Keratinocyte (primary cell): ENCODE measurements around the gene IFITM5. TPM values are rescaled to one million over a fixed set of nuclear protein-coding genes. Genes with fewer than 3 reads are reported as not detected.
"Not testable (repeated sequence)": the region's sequence is repeated elsewhere in the genome, so short reads cannot be mapped to it uniquely, and the experiment has no call there.

Experiments
- DNase-seq: peaks from one replicate; pipeline ENCODE4 v3.0.0-alpha.2; 2011; ENCODE audit warnings: low read depth, missing footprints, low spot score
- FAIRE-seq: peaks from 2 replicates; lab custom pipeline; 2011; peaks lifted over from hg19 to GRCh38; lab: Jason Lieb, UNC
- H2AFZ ChIP-seq: 2 replicates; pipeline ENCODE4 v1.6.0; 2012; ENCODE audit warnings: low read length, control low read depth, inconsistent platforms; ENCODE audit not compliant: control insufficient read depth
- H3K27ac ChIP-seq: 2 replicates; pipeline ENCODE4 v1.5.1; 2011; ENCODE audit warnings: low read length; ENCODE audit not compliant: control insufficient read depth, insufficient read depth
- H3K27me3 ChIP-seq: 3 replicates; pipeline ENCODE4 v1.6.0; 2011; ENCODE audit warnings: low read length; ENCODE audit not compliant: control insufficient read depth, insufficient read depth; ENCODE audit errors: extremely low read depth
- H3K36me3 ChIP-seq, 2 experiments: 2 replicates in 1 of 2; 3 replicates in 1 of 2; pipeline ENCODE4 v1.5.1; 2011; ENCODE audit warnings: low read length in 2 of 2, mild to moderate bottlenecking in 1 of 2; ENCODE audit not compliant: control insufficient read depth in 2 of 2, insufficient read depth in 2 of 2; ENCODE audit errors: extremely low read depth in 1 of 2
- H3K4me1 ChIP-seq: 3 replicates; pipeline ENCODE4 v1.5.1; 2011; ENCODE audit warnings: low read length; ENCODE audit not compliant: control insufficient read depth, insufficient read depth; ENCODE audit errors: extremely low read depth
- H3K4me2 ChIP-seq: 3 replicates; pipeline ENCODE4 v1.6.0; 2011; ENCODE audit warnings: low read depth, low read length; ENCODE audit not compliant: control insufficient read depth, insufficient read depth; ENCODE audit errors: extremely low read depth
- H3K4me3 ChIP-seq, 3 experiments: fragments of 200-600 bp in 1 of 3; sonication (generic) in 1 of 3; 2 replicates in 2 of 3; 3 replicates in 1 of 3; pipeline ENCODE4 v1.5.1; 2011 to 2016; ENCODE audit warnings: low read length in 3 of 3, mild to moderate bottlenecking in 3 of 3, control low read depth in 2 of 3, inconsistent platforms in 1 of 3, low read depth in 1 of 3, mixed read lengths in 1 of 3, mixed run types in 1 of 3, moderate library complexity in 1 of 3; ENCODE audit not compliant: control insufficient read depth in 2 of 3, insufficient read depth in 2 of 3; ENCODE audit errors: extremely low read depth in 1 of 3
- H3K79me2 ChIP-seq: 2 replicates; pipeline ENCODE4 v1.6.0; 2012; ENCODE audit warnings: low read length; ENCODE audit not compliant: control insufficient read depth, insufficient read depth
- H3K9ac ChIP-seq: 3 replicates; pipeline ENCODE4 v1.6.0; 2011; ENCODE audit warnings: low read length; ENCODE audit not compliant: control insufficient read depth, insufficient read depth; ENCODE audit errors: extremely low read depth
- H3K9me1 ChIP-seq: 3 replicates; pipeline ENCODE4 v1.6.0; 2011; ENCODE audit warnings: low read length; ENCODE audit not compliant: control insufficient read depth, insufficient read depth; ENCODE audit errors: extremely low read depth
- H3K9me3 ChIP-seq: 2 replicates; pipeline ENCODE4 v1.5.1; 2012; ENCODE audit warnings: low read depth, low read length; ENCODE audit not compliant: control insufficient read depth
- H4K20me1 ChIP-seq: 3 replicates; pipeline ENCODE4 v1.6.0; 2011; ENCODE audit warnings: low read length; ENCODE audit not compliant: control insufficient read depth, insufficient read depth; ENCODE audit errors: extremely low read depth
- CTCF ChIP-seq, 3 experiments: IDR thresholded peaks in 1 of 3; conservative IDR thresholded peaks in 1 of 3; optimal IDR thresholded peaks in 1 of 3; 2 replicates in 2 of 3; 3 replicates in 1 of 3; pipeline versions ENCODE3 to v1.5.1; 2011; ENCODE audit warnings: low read length in 3 of 3, mild to moderate bottlenecking in 3 of 3, moderate library complexity in 2 of 3, control low read depth in 1 of 3, inconsistent platforms in 1 of 3; ENCODE audit not compliant: insufficient read depth in 2 of 3; ENCODE audit errors: extremely low read depth in 1 of 3
- EZH2 ChIP-seq: IDR thresholded peaks from one replicate; pipeline ENCODE4 v1.6.1; 2012; ENCODE audit warnings: inconsistent platforms, mild to moderate bottlenecking, low read length, moderate library complexity
- dilution Hi-C: fragments of 300-500 bp; cut with MboI; formaldehyde crosslinking; loops from one replicate; pipeline ENCODE4 v1.7.0; 2020; ENCODE audit warnings: low sequenced_read_pairs; ENCODE audit not compliant: extremely low pct_ligation_motif_present
- polyA plus RNA-seq, 5 experiments: library from polyadenylated mRNA; depleted of rRNA in 3 of 5; stranded (reverse) in 3 of 5; stranded (forward) in 1 of 5; unstranded in 1 of 5; fragments of >200 nt; gene quantifications; 1 replicate in 1 of 5; 2 replicates in 3 of 5; 3 replicates in 1 of 5; pipeline versions ENCODE4 v1.2.1 to v1.2.3, GENCODE V29; 2011 to 2012; ENCODE audit warnings: missing spikeins in 2 of 5, low read depth in 1 of 5, low replicate concordance in 1 of 5

Gene IFITM5
- polyA plus RNA-seq, 1 donor (not counting 4 experiments of a cell fraction or from before 2014, with no cell fraction given), result not detected

GRCh38 chr11:329886-330253, 30.5 kb upstream of the IFITM5 start:
- Histone ChIP-seq H3K9me3 (peaks cover 2% of the 10 kb centered on the region), H3K4me3 (no peak overlapping the region), H4K20me1 (no peaks in the 10 kb centered on the region), H3K4me2 (no peak overlapping the region), H3K9ac (no peak overlapping the region), H3K4me1 (peaks cover 3% of the 10 kb centered on the region), H3K36me3 (no peaks in the 10 kb centered on the region), H3K27ac (no peak overlapping the region), H2AFZ (no peak overlapping the region), H3K9me1 (no peaks in the 10 kb centered on the region), H3K79me2 (no peaks in the 10 kb centered on the region), H3K27me3 (peaks cover 12% of the 10 kb centered on the region)
- no peak for TF ChIP-seq EZH2
- no peak for TF ChIP-seq CTCF (optimal IDR thresholded peaks at IDR 0.05 in 1 of 3, IDR thresholded peaks at IDR 0.05 in 1 of 3, conservative IDR thresholded peaks at IDR 0.05 in 1 of 3; ENCODE audit: extremely low read depth in 1 of 3, insufficient read depth in 2 of 3, low read length in 3 of 3)
- no peak for FAIRE-seq
- dilution Hi-C loops, result no loop called here
- no peak for DNase-seq

- H3K36me3 ChIP-seq, DNase-seq, dilution Hi-C loops, FAIRE-seq, H3K79me2 ChIP-seq, H2AFZ ChIP-seq, H3K27me3 ChIP-seq, H3K4me3 ChIP-seq, H4K20me1 ChIP-seq, H3K9me1 ChIP-seq, H3K4me2 ChIP-seq, H3K9me3 ChIP-seq, H3K9ac ChIP-seq, H3K27ac ChIP-seq, H3K4me1 ChIP-seq: not testable (repeated sequence)
Measured at GRCh38 chr11:328516-329100, 29.3 kb upstream of the IFITM5 start.

- Histone ChIP-seq H3K27ac (no peak overlapping the region), H2AFZ (no peak overlapping the region), H3K9me3 (no peaks in the 10 kb centered on the region), H3K79me2 (no peaks in the 10 kb centered on the region), H4K20me1 (no peaks in the 10 kb centered on the region), H3K4me3 (no peak overlapping the region), H3K9ac (no peak overlapping the region), H3K36me3 (no peaks in the 10 kb centered on the region), H3K27me3 (peaks cover 7% of the 10 kb centered on the region), H3K4me2 (no peak overlapping the region), H3K4me1 (no peaks in the 10 kb centered on the region), H3K9me1 (no peaks in the 10 kb centered on the region)
- FAIRE-seq, result no peak
- DNase-seq, result no peak
- TF ChIP-seq EZH2, result no peak
- dilution Hi-C loops, result no loop called here
Measured at GRCh38 chr11:328012-328411, 28.7 kb upstream of the IFITM5 start.
